Adrenal gland (tissue), 12 donors: Measurements from ENCODE around the gene XDH. TPM values are rescaled to one million over a fixed set of nuclear protein-coding genes. Genes with fewer than 3 reads are reported as not detected.

Experiments used
- DNase-seq, 7 donors: peaks; one replicate each; pipeline ENCODE4 v3.0.0-alpha.2; 2019 to 2020
- H3K27ac ChIP-seq, 5 donors: fragments of 200-600 bp; sonication (generic) in 4 of 5; 1 replicate in 3 of 5; 2 replicates in 2 of 5; pipeline versions ENCODE4 v1.5.1 to v1.8.0; 2016 to 2020; ENCODE audit warnings: mild to moderate bottlenecking in 1 of 5
- H3K27me3 ChIP-seq: fragments of 200-600 bp; 2 replicates; pipeline ENCODE4 v1.8.0; 2021
- H3K36me3 ChIP-seq, 2 donors: fragments of 200-600 bp; replicated peaks in 1 of 2; 1 replicate in 1 of 2; 2 replicates in 1 of 2; pipeline versions ENCODE4 v1.5.1 to v1.8.0; 2018 to 2022
- H3K4me1 ChIP-seq, 2 donors: fragments of 200-600 bp; replicated peaks in 1 of 2; 1 replicate in 1 of 2; 2 replicates in 1 of 2; pipeline versions ENCODE4 v1.5.1 to v1.8.0; 2018 to 2021
- H3K4me3 ChIP-seq, 4 donors: fragments of 200-600 bp; sonication (generic) in 3 of 4; one replicate each; pipeline ENCODE4 v1.5.1; 2016 to 2018
- H3K9me3 ChIP-seq, 3 donors: fragments of 200-600 bp; sonication (generic) in 1 of 3; replicated peaks in 1 of 3; 1 replicate in 2 of 3; 2 replicates in 1 of 3; pipeline versions ENCODE4 v1.5.1 to v1.8.0; 2016 to 2021
- POLR2A ChIP-seq, 2 donors: fragments of 450-650 bp; IDR thresholded peaks; one replicate each; pipeline ENCODE4 v1.6.1; 2017; ENCODE audit warnings: antibody characterized with exemption in 2 of 2, mild to moderate bottlenecking in 2 of 2, moderate library complexity in 1 of 2
- WGBS, 4 donors: extraction: QIAGEN DNeasy Blood & Tissue Kit in 2 of 4; methylation state at CpG; one replicate each; pipeline versions ENCODE4 v1.1.5 to v1.1.7; 2013 to 2017; 5-methylcytosine and 5-hydroxymethylcytosine counted together
- intact Hi-C, 2 donors: fragments of 100-400 bp; cut with DNase I; formaldehyde crosslinking; loops; one replicate each; pipeline versions ENCODE4 v1.14.1 to v1.15.0; 2022 to 2023
- polyA plus RNA-seq, 3 donors: library from polyadenylated mRNA; stranded (reverse); fragments of 200-250 nt in 2 of 3; fragments of 350-450 nt in 1 of 3; fragmentation: Illumina TruSeq in 1 of 3; extraction: RNeasy Lipid Tissue Mini Kit (QIAGEN cat#74804) in 1 of 3; gene quantifications; one replicate each; pipeline ENCODE4 v1.2.3, GENCODE V29; 2013 to 2014
- total RNA-seq, 9 donors: library from RNA; depleted of rRNA in 4 of 9; stranded (reverse); fragments of >200 nt in 4 of 9; fragments of 120-200 nt in 1 of 9; fragmentation: NEBNext Ultra II Directional in 1 of 9; extraction: Animal tissue kit (Norgen Biotek cat#: 25700) in 1 of 9; gene quantifications; one replicate each; pipeline versions ENCODE4 v1.1.0 to v1.2.4, GENCODE V29; 2013 to 2023
- TF ChIP-seq, protein P1 (sequence below), 6 experiments: fragments of 450-650 bp in 4 of 6; fragments of 200-600 bp in 2 of 6; sonication (generic) in 1 of 6; IDR thresholded peaks; 1 replicate in 5 of 6; 2 replicates in 1 of 6; pipeline versions ENCODE4 v1.5.1 to v1.8.0; 2016 to 2021; ENCODE audit warnings: antibody characterized with exemption in 6 of 6, mild to moderate bottlenecking in 2 of 6, moderate library complexity in 1 of 6
- donor health status: healthy with polysubstance abuse.
- donor health status: Bipolar disorder and iron deficiency.
- donor health status: DM: yes; HTN: yes; CAD: no.
- donor health status: DM: no; HTN: no; CAD: no.
- donor health status: DM: no; HTN: no; CAD: no.
- donor health status: DM: yes; HTN: yes; CAD: no.

Gene XDH
- total and polyA plus RNA-seq, 12 donors: under 0.01 to 0.11 TPM; not detected in 10

GRCh38 chr2:31297751-31298150 lies 116.8 kb downstream of the XDH start:
- WGBS, 4 donors: 34 to 67% (median 41%) methylated on average over 1 of the region's 1 CpG
- Histone ChIP-seq H3K4me1 (peaks cover 0 to 13% of the 10 kb centered on the region in 2 donors), H3K9me3 (no peaks in the 10 kb centered on the region), H3K4me3 (no peak overlapping the region), H3K27ac (peak overlapping the region in 2 of 5 donors; percentile 29 to 41), H3K36me3 (no peaks in the 10 kb centered on the region), H3K27me3 (no peaks in the 10 kb centered on the region)
- DNase-seq: no peak
- intact Hi-C loops: no loop called here
- TF ChIP-seq POLR2A (IDR thresholded peaks at IDR 0.05): no peak
- TF ChIP-seq, protein P1, sequence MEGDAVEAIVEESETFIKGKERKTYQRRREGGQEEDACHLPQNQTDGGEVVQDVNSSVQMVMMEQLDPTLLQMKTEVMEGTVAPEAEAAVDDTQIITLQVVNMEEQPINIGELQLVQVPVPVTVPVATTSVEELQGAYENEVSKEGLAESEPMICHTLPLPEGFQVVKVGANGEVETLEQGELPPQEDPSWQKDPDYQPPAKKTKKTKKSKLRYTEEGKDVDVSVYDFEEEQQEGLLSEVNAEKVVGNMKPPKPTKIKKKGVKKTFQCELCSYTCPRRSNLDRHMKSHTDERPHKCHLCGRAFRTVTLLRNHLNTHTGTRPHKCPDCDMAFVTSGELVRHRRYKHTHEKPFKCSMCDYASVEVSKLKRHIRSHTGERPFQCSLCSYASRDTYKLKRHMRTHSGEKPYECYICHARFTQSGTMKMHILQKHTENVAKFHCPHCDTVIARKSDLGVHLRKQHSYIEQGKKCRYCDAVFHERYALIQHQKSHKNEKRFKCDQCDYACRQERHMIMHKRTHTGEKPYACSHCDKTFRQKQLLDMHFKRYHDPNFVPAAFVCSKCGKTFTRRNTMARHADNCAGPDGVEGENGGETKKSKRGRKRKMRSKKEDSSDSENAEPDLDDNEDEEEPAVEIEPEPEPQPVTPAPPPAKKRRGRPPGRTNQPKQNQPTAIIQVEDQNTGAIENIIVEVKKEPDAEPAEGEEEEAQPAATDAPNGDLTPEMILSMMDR (IDR thresholded peaks at IDR 0.05): no peak

DNA sequence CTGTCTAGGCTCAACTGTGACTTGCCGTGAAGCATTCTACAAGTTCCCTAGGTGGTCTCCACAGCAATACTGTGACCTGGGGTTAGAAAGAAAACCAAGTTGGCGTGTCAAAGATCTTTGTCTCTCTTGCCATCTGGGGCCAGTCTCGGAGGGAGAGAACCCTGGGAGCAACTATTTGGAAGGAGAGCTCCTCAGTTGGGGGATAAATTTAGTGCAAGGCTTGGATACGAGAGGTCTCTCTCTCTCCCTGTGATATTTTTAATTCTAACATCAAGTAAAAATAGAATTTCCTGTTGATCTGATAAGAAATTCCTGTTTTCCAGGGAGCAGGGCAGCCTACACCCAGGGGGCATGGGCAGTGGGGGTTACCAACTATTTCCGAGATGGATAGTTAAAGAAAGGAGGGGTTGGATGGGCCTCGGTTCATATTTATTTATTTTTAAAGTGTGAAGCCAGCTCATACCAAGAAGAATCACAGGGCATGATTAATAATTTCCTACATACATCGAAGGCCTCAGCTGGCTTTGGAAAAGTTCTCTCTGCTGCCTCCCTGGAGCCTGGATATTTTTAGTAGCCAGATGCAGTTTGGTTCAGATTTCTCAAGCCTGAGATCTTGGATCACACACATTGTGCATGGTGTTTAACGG lies 117.8 kb downstream of the XDH start:
- TF ChIP-seq, protein P1 (IDR thresholded peaks at IDR 0.05): no peak
- no peak for TF ChIP-seq POLR2A (IDR thresholded peaks at IDR 0.05)
- H3K9me3 ChIP-seq: no peaks in the 10 kb centered on the region
- peaks cover 0 to 13% of the 10 kb centered on the region in 2 donors for H3K4me1 ChIP-seq
- no peak overlapping the region for H3K4me3 ChIP-seq
- peak overlapping the region in 2 of 5 donors; percentile 38 to 41 for H3K27ac ChIP-seq
- DNase-seq: no peak
- no peaks in the 10 kb centered on the region for H3K36me3 ChIP-seq
- WGBS, 4 donors: 42 to 52% (median 49%) methylated on average over 7 to 8 of the region's 8 CpGs
- no peaks in the 10 kb centered on the region for H3K27me3 ChIP-seq
- intact Hi-C loops: no loop called here

DNA sequence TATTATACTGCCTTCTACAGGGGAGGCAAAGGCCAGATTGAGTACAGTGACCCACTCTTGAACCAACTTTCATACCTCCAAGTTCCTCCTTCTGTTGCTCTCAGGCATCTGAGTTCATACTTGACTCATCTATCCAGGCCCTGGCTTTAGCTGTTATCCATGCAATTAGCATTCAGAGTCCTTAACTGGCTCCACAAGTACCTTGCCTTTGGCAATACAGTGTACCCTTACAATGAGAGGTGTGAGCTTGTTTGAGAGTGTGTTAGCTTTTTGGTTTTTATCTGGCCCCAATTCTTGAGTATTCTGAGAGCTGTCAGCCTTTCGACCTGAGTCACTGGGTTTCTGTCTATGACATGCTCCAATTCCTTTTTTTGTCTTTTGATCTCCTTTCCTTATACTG lies 120.3 kb downstream of the XDH start:
- no peak for DNase-seq
- 73 to 88% (median 84%) methylated on average over 1 of the region's 1 CpG for WGBS, 4 donors
- peaks cover 0 to 13% of the 10 kb centered on the region in 2 donors for H3K4me1 ChIP-seq
- no peaks in the 10 kb centered on the region for H3K36me3 ChIP-seq
- no peak for TF ChIP-seq POLR2A (IDR thresholded peaks at IDR 0.05)
- TF ChIP-seq, protein P1 (IDR thresholded peaks at IDR 0.05): no peak
- no peaks in the 10 kb centered on the region for H3K27me3 ChIP-seq
- H3K4me3 ChIP-seq: no peak overlapping the region
- intact Hi-C loops: no loop called here
- no peaks in the 10 kb centered on the region for H3K9me3 ChIP-seq
- H3K27ac ChIP-seq: no peak overlapping the region

DNA sequence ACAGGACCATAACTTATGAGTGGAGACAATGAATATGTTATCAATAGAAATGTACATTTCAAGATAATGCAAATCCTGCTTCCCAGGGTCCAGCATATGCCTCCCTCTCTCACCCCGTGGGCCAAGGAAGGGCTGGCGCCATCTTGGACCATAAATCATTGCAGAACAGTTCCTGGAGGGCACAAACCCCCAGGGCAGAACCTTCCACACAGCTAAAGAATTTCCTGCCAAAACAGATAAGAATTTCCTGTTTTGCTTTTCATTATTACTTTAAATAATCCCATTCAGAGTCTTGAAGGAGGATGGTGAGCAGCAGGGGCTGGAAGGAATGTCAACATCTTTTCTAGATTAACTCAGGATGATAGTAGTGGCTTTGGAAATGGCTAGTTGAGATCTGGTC lies 126.9 kb downstream of the XDH start:
- Histone ChIP-seq H3K4me1 (no peaks in the 10 kb centered on the region), H3K9me3 (no peaks in the 10 kb centered on the region), H3K36me3 (no peaks in the 10 kb centered on the region), H3K27ac (peak overlapping the region in 1 of 5 donors; percentile 40), H3K27me3 (no peaks in the 10 kb centered on the region), H3K4me3 (no peak overlapping the region)
- WGBS, 4 donors: 34 to 49% (median 43%) methylated on average over 2 of the region's 2 CpGs
- intact Hi-C loops: no loop called here
- TF ChIP-seq POLR2A (IDR thresholded peaks at IDR 0.05): no peak
- TF ChIP-seq, protein P1 (IDR thresholded peaks at IDR 0.05): no peak
- DNase-seq: peak in 1 of 7 donors; percentile 27
